Esophagus (tissue), 2 donors: ENCODE data around the gene ADARB1. TPM values are rescaled to one million over a fixed set of nuclear protein-coding genes. Genes with fewer than 3 reads are reported as not detected.

ENCODE experiments used
- H3K27ac ChIP-seq, 2 donors: one replicate each; pipeline ENCODE4 v1.5.1; 2013; ENCODE audit warnings: low read depth in 2 of 2, mild to moderate bottlenecking in 2 of 2, inconsistent platforms in 1 of 2, low read length in 1 of 2, moderate library complexity in 1 of 2
- H3K27me3 ChIP-seq, 2 donors: one replicate each; pipeline ENCODE4 v1.6.1; 2013; ENCODE audit warnings: low read length in 2 of 2, control low read depth in 1 of 2, mild to moderate bottlenecking in 1 of 2; ENCODE audit not compliant: insufficient read depth in 2 of 2, control insufficient read depth in 1 of 2
- H3K36me3 ChIP-seq, 2 donors: one replicate each; pipeline ENCODE4 v1.6.1; 2013; ENCODE audit warnings: low read length in 1 of 2; ENCODE audit not compliant: control insufficient read depth in 2 of 2, insufficient read depth in 2 of 2
- H3K4me1 ChIP-seq, 2 donors: one replicate each; pipeline ENCODE4 v1.6.1; 2013; ENCODE audit warnings: low read length in 1 of 2; ENCODE audit not compliant: control insufficient read depth in 2 of 2, insufficient read depth in 2 of 2
- H3K4me3 ChIP-seq, 2 donors: one replicate each; pipeline ENCODE4 v1.5.1; 2013; ENCODE audit warnings: low read length in 2 of 2, mild to moderate bottlenecking in 2 of 2, low read depth in 1 of 2, moderate library complexity in 1 of 2
- H3K9me3 ChIP-seq, 2 donors: one replicate each; pipeline ENCODE4 v1.6.1; 2013; ENCODE audit warnings: mild to moderate bottlenecking in 2 of 2, low read depth in 1 of 2, low read length in 1 of 2, moderate library complexity in 1 of 2; ENCODE audit not compliant: control insufficient read depth in 2 of 2, insufficient read depth in 1 of 2
- WGBS, 2 donors: extraction: QIAGEN DNeasy Blood & Tissue Kit; methylation state at CpG; one replicate each; pipeline ENCODE4 v1.1.7; 2013; 5-methylcytosine and 5-hydroxymethylcytosine counted together
- polyA plus RNA-seq, 2 donors: library from polyadenylated mRNA; stranded (reverse); fragments of 200-250 nt; gene quantifications; one replicate each; pipeline ENCODE4 v1.2.3, GENCODE V29; 2013
- donor health status: healthy with polysubstance abuse.
- donor health status: Bipolar disorder and iron deficiency.

Gene ADARB1
- polyA plus RNA-seq, 2 donors: 4.7 to 7.9 TPM

DNA sequence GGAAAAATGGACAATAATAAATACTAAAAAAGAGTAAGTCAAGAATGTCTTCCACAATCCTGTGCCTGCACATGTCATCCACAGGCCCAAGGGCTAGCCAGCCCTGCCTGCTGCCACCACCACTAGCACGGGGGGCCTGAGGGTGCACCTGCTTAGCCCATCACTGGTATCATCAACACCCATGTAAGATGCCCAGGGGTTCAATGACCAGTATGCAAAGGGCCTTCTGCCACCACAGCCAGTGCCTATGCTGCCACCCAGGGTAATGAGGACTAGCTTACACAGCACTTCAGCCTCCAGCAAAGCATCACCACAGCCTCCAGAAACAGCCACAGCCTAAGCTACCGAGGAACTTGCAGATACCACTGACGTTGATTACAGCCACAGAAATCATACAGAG, 167.0 kb downstream of the ADARB1 start:
- WGBS, 2 donors: 74 to 80% methylated on average over 3 of the region's 3 CpGs
- Histone ChIP-seq H3K27me3 (peaks cover 0 to 3% of the 10 kb centered on the region in 2 donors), H3K4me3 (no peak overlapping the region), H3K27ac (no peak overlapping the region), H3K9me3 (peaks cover 5 to 6% of the 10 kb centered on the region in 2 donors), H3K4me1 (no peaks in the 10 kb centered on the region), H3K36me3 (no peaks in the 10 kb centered on the region)

GRCh38 chr21:45243603-45244002, 169.2 kb downstream of the ADARB1 start:
- H3K9me3 ChIP-seq: peaks cover 5 to 6% of the 10 kb centered on the region in 2 donors
- peaks cover 0 to 1% of the 10 kb centered on the region in 2 donors for H3K4me1 ChIP-seq
- whole genome bisulfite sequencing, 2 donors: 54 to 78% methylated on average over 3 of the region's 3 CpGs
- no peak overlapping the region for H3K27ac ChIP-seq
- no peaks in the 10 kb centered on the region for H3K36me3 ChIP-seq
- H3K4me3 ChIP-seq: no peak overlapping the region
- H3K27me3 ChIP-seq: no peaks in the 10 kb centered on the region

DNA sequence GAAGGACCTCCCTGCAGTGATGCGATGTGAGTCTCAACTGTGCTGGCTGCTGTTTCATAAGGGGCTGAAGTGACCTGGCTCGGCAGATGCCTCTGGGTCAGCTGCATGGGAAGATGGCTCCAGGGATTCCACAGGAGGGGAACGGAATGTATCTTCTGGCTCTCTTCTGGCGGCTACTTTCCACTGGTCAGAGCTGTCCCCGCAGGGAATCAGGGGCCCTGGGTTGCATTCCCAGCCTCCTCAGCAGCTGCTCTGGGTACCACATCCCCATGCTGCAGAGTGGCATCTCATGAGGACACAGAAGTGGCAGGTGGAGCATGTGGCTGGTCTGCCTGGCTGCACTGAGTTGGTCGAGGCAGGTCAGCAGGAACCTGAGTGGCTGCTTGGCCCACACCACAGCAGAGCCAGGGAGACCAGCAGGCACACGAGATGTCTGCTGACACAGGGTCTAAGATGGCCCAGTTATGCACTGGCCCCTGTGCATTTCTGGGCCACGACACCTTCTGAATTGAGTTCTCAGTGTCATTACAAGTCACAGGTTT, 170.5 kb downstream of the ADARB1 start:
- Histone ChIP-seq H3K36me3 (no peaks in the 10 kb centered on the region), H3K4me1 (peaks cover 0 to 4% of the 10 kb centered on the region in 2 donors), H3K27ac (no peak overlapping the region), H3K27me3 (no peaks in the 10 kb centered on the region), H3K9me3 (peaks cover 5 to 6% of the 10 kb centered on the region in 2 donors), H3K4me3 (no peak overlapping the region)
- 78 to 79% methylated on average over 8 of the region's 8 CpGs for WGBS, 2 donors

- H3K27me3 ChIP-seq: no peaks in the 10 kb centered on the region
- H3K9me3 ChIP-seq: peaks cover 0 to 2% of the 10 kb centered on the region in 2 donors
- WGBS, 2 donors: 76 to 79% methylated on average over 20 of the region's 20 CpGs
- H3K27ac ChIP-seq: no peak overlapping the region
- peaks cover 0 to 4% of the 10 kb centered on the region in 2 donors for H3K4me1 ChIP-seq
- H3K4me3 ChIP-seq: no peak overlapping the region
- H3K36me3 ChIP-seq: no peaks in the 10 kb centered on the region
Measured at GRCh38 chr21:45246386-45247320, 172.3 kb downstream of the ADARB1 start.

DNA sequence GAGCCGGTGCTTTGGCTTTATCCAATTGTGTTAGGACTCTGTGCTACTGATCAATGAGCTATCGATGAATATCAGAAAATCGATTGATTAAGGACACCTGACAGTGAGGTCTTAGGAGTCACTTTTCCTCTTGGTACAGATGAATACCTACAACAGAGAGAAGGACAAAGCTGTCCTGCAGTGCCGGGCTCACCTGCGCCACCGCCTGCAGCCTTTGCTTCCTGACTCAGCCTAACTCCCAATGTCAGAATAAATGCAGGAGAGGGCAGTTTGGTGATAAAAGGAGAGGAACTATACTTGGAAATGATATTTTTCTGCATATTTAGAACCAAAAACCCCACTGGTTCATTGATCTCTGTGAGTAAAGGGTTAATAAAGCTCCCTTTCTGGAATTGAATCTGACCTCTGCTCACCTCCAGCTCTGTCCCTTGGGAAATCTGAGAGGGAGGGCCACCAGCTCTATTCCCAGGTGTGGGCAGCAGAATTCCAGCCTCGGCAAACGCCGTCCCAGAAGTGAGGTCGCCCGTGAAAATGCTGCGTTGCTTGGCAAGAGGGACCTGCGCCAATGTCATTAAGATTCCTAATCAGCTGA, 174.0 kb downstream of the ADARB1 start:
- Histone ChIP-seq H3K27ac (no peak overlapping the region), H3K4me1 (peaks cover 0 to 4% of the 10 kb centered on the region in 2 donors), H3K27me3 (no peaks in the 10 kb centered on the region), H3K9me3 (no peaks in the 10 kb centered on the region), H3K4me3 (no peak overlapping the region), H3K36me3 (no peaks in the 10 kb centered on the region)
- WGBS, 2 donors: 42 to 43% methylated on average over 13 of the region's 13 CpGs

DNA sequence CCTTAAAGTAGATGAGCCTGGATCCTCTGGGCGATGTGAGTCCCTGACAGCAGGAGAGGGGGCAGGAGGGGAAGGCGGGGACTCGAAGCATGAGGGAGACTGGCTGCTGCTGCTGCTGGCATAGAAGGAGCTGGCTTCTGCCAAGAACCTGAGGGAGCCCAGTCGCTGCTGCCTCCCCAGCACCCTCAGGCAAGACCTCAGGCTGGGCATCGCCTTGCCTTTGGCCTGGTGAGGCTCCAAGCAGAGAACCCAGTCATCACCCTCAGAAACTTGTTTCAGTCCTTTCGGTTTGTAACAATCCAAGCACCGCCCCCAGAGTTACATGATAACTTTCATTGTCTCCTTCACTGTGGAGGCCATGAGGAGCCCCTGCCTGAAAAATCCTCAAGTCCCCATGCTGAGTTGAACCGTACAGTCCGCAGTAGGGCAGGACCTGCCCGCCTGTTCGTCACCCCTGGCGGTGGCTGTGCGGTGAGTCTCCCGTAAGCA, 174.6 kb downstream of the ADARB1 start:
- 36 to 43% methylated on average over 14 of the region's 14 CpGs for WGBS, 2 donors
- no peak overlapping the region for H3K4me3 ChIP-seq
- H3K9me3 ChIP-seq: no peaks in the 10 kb centered on the region
- H3K27ac ChIP-seq: no peak overlapping the region
- no peaks in the 10 kb centered on the region for H3K36me3 ChIP-seq
- no peaks in the 10 kb centered on the region for H3K27me3 ChIP-seq
- peaks cover 0 to 4% of the 10 kb centered on the region in 2 donors for H3K4me1 ChIP-seq

GRCh38 chr21:45249626-45250025, 175.2 kb downstream of the ADARB1 start:
- peaks cover 0 to 4% of the 10 kb centered on the region in 2 donors for H3K4me1 ChIP-seq
- H3K27me3 ChIP-seq: no peaks in the 10 kb centered on the region

GRCh38 chr21:45250272-45250671, 175.9 kb downstream of the ADARB1 start:
- WGBS, 2 donors: 86 to 89% methylated on average over 3 of the region's 3 CpGs
- no peaks in the 10 kb centered on the region for H3K27me3 ChIP-seq

More at GRCh38 chr21:45249626-45250025, 175.2 kb downstream of the ADARB1 start:
- H3K9me3 ChIP-seq: no peaks in the 10 kb centered on the region
- no peak overlapping the region for H3K27ac ChIP-seq
- H3K4me3 ChIP-seq: no peak overlapping the region
- no peaks in the 10 kb centered on the region for H3K36me3 ChIP-seq
- 90 to 93% methylated on average over 6 of the region's 6 CpGs for WGBS, 2 donors

GRCh38 chr21:45250914-45251634, 176.7 kb downstream of the ADARB1 start:
- Histone ChIP-seq H3K36me3 (no peaks in the 10 kb centered on the region), H3K27me3 (no peaks in the 10 kb centered on the region), H3K4me1 (peaks cover 0 to 4% of the 10 kb centered on the region in 2 donors), H3K27ac (no peak overlapping the region), H3K9me3 (peaks cover 0 to 3% of the 10 kb centered on the region in 2 donors), H3K4me3 (no peak overlapping the region)
- 85 to 91% methylated on average over 14 of the region's 14 CpGs for WGBS, 2 donors

More at GRCh38 chr21:45250272-45250671, 175.9 kb downstream of the ADARB1 start:
- no peaks in the 10 kb centered on the region for H3K9me3 ChIP-seq
- H3K4me3 ChIP-seq: no peak overlapping the region
- H3K27ac ChIP-seq: no peak overlapping the region
- H3K36me3 ChIP-seq: no peaks in the 10 kb centered on the region
- H3K4me1 ChIP-seq: peaks cover 0 to 4% of the 10 kb centered on the region in 2 donors
